ENCODE measurements around the gene ADGRG4. TPM values are rescaled to one million over a fixed set of nuclear protein-coding genes. Genes with fewer than 3 reads are reported as not detected.
A peak's percentile ranks its signal among the peaks of the same experiment; 100 is the strongest.
"Not testable (repeated sequence)": the region's sequence is repeated elsewhere in the genome, so short reads cannot be mapped to it uniquely, and the experiment has no call there.

Gene ADGRG4
- total and polyA plus RNA-seq, 9 donors: 0.01 to 2.0 (median 0.34) TPM; not detected in 2

DNA sequence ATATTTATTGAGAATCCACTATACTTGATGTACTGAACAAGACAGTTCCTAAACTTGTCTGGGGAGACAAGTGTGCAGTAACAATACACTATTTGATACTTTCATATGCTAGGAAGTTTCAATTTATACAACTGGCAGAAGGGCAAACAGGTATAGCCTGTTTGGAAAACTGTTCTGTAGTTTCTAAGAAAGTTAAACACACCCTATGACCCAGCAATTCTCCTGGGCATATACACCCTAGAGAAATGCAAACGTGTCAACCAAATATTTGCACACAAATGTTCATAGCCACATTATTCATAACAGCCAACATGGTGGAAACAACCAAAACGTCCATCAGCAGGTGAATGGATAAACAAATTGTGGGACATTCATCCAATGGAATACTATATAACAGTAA lies 123.0 kb downstream of the ADGRG4 start:
- intact Hi-C loops (cut with DNase I): no loop called here
- H3K27ac ChIP-seq: no peak overlapping the region
- WGBS, 3 donors: 38 to 41% (median 39%) methylated on average over 2 of the region's 2 CpGs
- H3K4me1 ChIP-seq (ENCODE audit: insufficient read depth): no peaks in the 10 kb centered on the region
- no peaks in the 10 kb centered on the region for H3K27me3 ChIP-seq
- no peak overlapping the region for H3K4me3 ChIP-seq
- no peaks in the 10 kb centered on the region for H3K9me3 ChIP-seq
- no peak for DNase-seq
- TF ChIP-seq CTCF (IDR thresholded peaks at IDR 0.05): no peak
- TF ChIP-seq POLR2A (IDR thresholded peaks at IDR 0.05): no peak
- TF ChIP-seq EP300 (IDR thresholded peaks at IDR 0.05): no peak
- H3K36me3 ChIP-seq: no peaks in the 10 kb centered on the region

DNA sequence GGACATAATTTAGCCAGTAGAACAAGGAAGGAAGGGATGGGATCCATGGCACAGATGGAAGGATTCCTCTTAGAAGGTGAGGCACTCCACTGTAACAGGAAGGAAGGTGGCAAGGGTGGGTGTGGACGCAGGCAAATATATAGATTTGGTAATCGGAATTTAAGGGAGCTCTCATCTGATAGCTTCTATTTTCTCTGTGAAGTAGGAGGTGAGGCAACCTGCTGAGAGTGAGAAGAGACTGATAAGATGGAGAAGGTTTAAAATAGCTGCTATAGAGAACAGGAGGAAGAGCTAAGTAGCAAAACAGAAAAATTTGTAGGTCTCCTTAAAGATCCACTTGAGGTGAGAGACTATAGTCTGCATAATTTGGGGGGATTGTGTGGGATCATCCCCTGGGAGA lies 125.2 kb downstream of the ADGRG4 start:
- Histone ChIP-seq H3K4me1 (ENCODE audit: insufficient read depth) (no peaks in the 10 kb centered on the region), H3K36me3 (no peaks in the 10 kb centered on the region), H3K4me3 (no peak overlapping the region), H3K27ac (no peak overlapping the region), H3K27me3 (no peaks in the 10 kb centered on the region), H3K9me3 (no peaks in the 10 kb centered on the region)
- 63 to 75% (median 74%) methylated on average over 2 of the region's 2 CpGs for WGBS, 3 donors
- no peak for DNase-seq
- TF ChIP-seq EP300 (IDR thresholded peaks at IDR 0.05): no peak
- TF ChIP-seq CTCF (IDR thresholded peaks at IDR 0.05): no peak
- intact Hi-C loops (cut with DNase I): no loop called here

DNA sequence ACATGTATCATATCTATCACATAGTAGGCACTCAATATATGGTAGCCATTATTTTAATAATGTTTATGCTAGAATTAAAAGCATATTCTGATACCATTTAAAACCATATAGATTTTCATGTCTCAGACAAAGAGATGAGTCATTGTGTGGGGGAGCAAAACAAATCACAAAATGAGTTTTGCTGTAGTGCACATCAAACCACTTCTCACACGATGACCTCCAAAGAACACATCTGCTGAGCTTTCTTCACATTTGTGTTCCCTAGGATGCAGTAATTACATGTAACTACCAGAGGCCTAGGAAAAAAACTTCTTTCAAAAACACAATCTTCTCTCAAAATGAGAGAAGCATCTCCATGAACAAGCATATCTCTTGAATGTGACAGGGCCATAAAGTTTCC lies 130.9 kb downstream of the ADGRG4 start:
- no peak for DNase-seq
- Histone ChIP-seq H3K27ac (no peak overlapping the region), H3K36me3 (no peaks in the 10 kb centered on the region), H3K27me3 (no peaks in the 10 kb centered on the region), H3K9me3 (no peaks in the 10 kb centered on the region), H3K4me3 (no peak overlapping the region), H3K4me1 (ENCODE audit: insufficient read depth) (no peaks in the 10 kb centered on the region)
- TF ChIP-seq CTCF (IDR thresholded peaks at IDR 0.05) (no peak), EP300 (IDR thresholded peaks at IDR 0.05) (no peak), POLR2A (IDR thresholded peaks at IDR 0.05) (no peak)
- WGBS, 3 donors: 17 to 37% (median 18%) methylated on average over 1 of the region's 1 CpG
- intact Hi-C loops (cut with DNase I): no loop called here

DNA sequence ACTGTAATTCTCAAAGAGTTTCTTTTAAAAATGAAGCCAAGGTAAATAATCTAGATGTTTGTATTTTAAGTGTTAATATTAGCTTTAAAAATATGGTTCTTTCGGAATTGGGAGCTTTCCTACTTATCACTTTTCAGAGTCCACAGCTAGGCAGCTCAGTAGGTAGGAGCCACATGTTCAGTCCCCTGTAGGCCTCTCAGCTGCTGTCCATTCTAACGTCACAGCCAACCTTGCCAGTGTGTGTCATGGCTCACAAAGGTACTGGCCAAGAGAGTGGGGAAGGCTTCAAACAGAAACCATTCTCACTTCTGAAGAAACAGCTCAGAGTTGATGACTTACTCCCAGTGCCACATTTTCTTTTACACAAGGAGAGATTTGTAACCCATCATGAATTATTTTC lies 137.0 kb downstream of the ADGRG4 start:
- TF ChIP-seq EP300 (IDR thresholded peaks at IDR 0.05) (no peak), CTCF (IDR thresholded peaks at IDR 0.05) (no peak), POLR2A (IDR thresholded peaks at IDR 0.05) (no peak)
- Histone ChIP-seq H3K27me3 (no peaks in the 10 kb centered on the region), H3K4me1 (ENCODE audit: insufficient read depth) (no peaks in the 10 kb centered on the region), H3K4me3 (no peak overlapping the region), H3K27ac (no peak overlapping the region), H3K36me3 (no peaks in the 10 kb centered on the region), H3K9me3 (no peaks in the 10 kb centered on the region)
- 29 to 37% (median 36%) methylated on average over 2 of the region's 2 CpGs for WGBS, 3 donors
- DNase-seq: peak in 1 of 5 donors; percentile 20
- intact Hi-C loops (cut with DNase I): no loop called here

- Histone ChIP-seq H3K4me1 (ENCODE audit: insufficient read depth) (no peaks in the 10 kb centered on the region), H3K27me3 (no peaks in the 10 kb centered on the region), H3K27ac (no peak overlapping the region), H3K36me3 (no peaks in the 10 kb centered on the region), H3K4me3 (no peak overlapping the region), H3K9me3 (no peaks in the 10 kb centered on the region)
- 40 to 49% (median 44%) methylated on average over 3 of the region's 3 CpGs for WGBS, 3 donors
- intact Hi-C loops (cut with DNase I): no loop called here
- TF ChIP-seq EP300 (IDR thresholded peaks at IDR 0.05): no peak
- TF ChIP-seq CTCF (IDR thresholded peaks at IDR 0.05): no peak
- TF ChIP-seq POLR2A (IDR thresholded peaks at IDR 0.05): no peak
- DNase-seq: no peak
Observed at GRCh38 chrX:136438192-136438591, 137.4 kb downstream of the ADGRG4 start.

DNA sequence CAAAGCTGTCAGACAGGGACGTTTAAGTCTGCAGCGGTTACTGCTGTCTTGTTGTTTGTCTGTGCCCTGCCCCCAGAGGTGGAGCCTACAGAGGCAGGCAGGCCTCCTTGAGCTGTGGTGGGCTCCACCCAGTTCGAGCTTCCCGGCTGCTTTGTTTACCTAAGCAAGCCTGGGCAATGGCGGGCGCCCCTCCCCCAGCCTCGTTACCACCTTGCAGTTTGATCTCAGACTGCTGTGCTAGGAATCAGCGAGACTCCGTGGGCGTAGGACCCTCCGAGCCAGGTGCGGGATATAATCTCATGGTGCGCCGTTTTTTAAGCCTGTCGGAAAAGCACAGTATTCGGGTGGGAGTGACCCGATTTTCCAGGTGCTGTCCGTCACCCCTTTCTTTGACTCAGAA lies 144.9 kb downstream of the ADGRG4 start:
- not testable (repeated sequence) for H3K36me3 ChIP-seq; H3K4me3 ChIP-seq; H3K9me3 ChIP-seq; H3K27me3 ChIP-seq; H3K4me1 ChIP-seq (ENCODE audit: insufficient read depth); DNase-seq; H3K27ac ChIP-seq
- 80 to 84% (median 82%) methylated on average over 16 to 18 of the region's 18 CpGs for WGBS, 3 donors
- intact Hi-C loops (cut with DNase I): loop anchor here in 1 of 4 donors (1.0 kb wide), 1 partner anchor 47 kb away; no protein-coding TSS in a partner anchor
